Gastrocnemius medialis (tissue), 4 donors: ENCODE results near the gene MARK3. TPM values are rescaled to one million over a fixed set of nuclear protein-coding genes. Genes with fewer than 3 reads are reported as not detected.
A peak's percentile ranks its signal among the peaks of the same experiment; 100 is the strongest.

Experiments
- ATAC-seq, 2 donors: fragments of 150-250 bp; one replicate each; pipeline ENCODE4 v1.9.1; 2016
- DNase-seq, 2 donors: peaks; one replicate each; pipeline ENCODE4 v3.0.0-alpha.2; 2019
- H3K27ac ChIP-seq, 4 donors: fragments of 200-600 bp; sonication (generic); 1 replicate in 1 of 4; 2 replicates in 3 of 4; pipeline ENCODE4 v1.5.1; 2016 to 2018; ENCODE audit warnings: mild to moderate bottlenecking in 2 of 4, moderate library complexity in 1 of 4
- H3K27me3 ChIP-seq, 3 donors: fragments of 200-600 bp; sonication (generic) in 2 of 3; 1 replicate in 1 of 3; 2 replicates in 2 of 3; pipeline versions ENCODE4 v1.5.1 to v1.6.0; 2016 to 2019; ENCODE audit warnings: mild to moderate bottlenecking in 1 of 3, moderate library complexity in 1 of 3
- H3K36me3 ChIP-seq, 2 donors: fragments of 200-600 bp; sonication (generic) in 1 of 2; one replicate each; pipeline ENCODE4 v1.5.1; 2017 to 2018
- H3K4me1 ChIP-seq, 2 donors: fragments of 200-600 bp; sonication (generic) in 1 of 2; one replicate each; pipeline ENCODE4 v1.5.1; 2016 to 2017; ENCODE audit warnings: mild to moderate bottlenecking in 2 of 2
- H3K4me3 ChIP-seq, 4 donors: fragments of 200-600 bp; sonication (generic) in 3 of 4; 1 replicate in 1 of 4; 2 replicates in 3 of 4; pipeline ENCODE4 v1.5.1; 2016 to 2019; ENCODE audit warnings: mild to moderate bottlenecking in 2 of 4
- H3K9me3 ChIP-seq, 3 donors: fragments of 200-600 bp; sonication (generic) in 2 of 3; 1 replicate in 1 of 3; 2 replicates in 2 of 3; pipeline ENCODE4 v1.5.1; 2016 to 2019
- CTCF ChIP-seq, 5 experiments: fragments of 450-650 bp in 3 of 5; fragments of 200-600 bp in 2 of 5; sonication (generic) in 2 of 5; IDR thresholded peaks in 4 of 5; conservative IDR thresholded peaks in 1 of 5; 1 replicate in 4 of 5; 2 replicates in 1 of 5; pipeline ENCODE4 v1.5.1; 2016 to 2019; ENCODE audit warnings: antibody characterized with exemption in 5 of 5, mild to moderate bottlenecking in 3 of 5, moderate library complexity in 3 of 5
- POLR2A ChIP-seq, 2 donors: fragments of 450-650 bp; IDR thresholded peaks; one replicate each; pipeline ENCODE4 v1.6.1; 2017; ENCODE audit warnings: antibody characterized with exemption in 2 of 2, mild to moderate bottlenecking in 2 of 2, moderate library complexity in 2 of 2
- in situ Hi-C, 4 donors: fragments of 200-750 bp; cut with MboI; loops; one replicate each; pipeline versions ENCODE4 v1.15.0 to v1.8.0; 2017; ENCODE audit warnings: low sequenced_read_pairs in 4 of 4
- intact Hi-C: fragments of 100-400 bp; cut with DNase I; formaldehyde crosslinking; loops from one replicate; pipeline ENCODE4 v1.15.1; 2023; ENCODE audit warnings: low total_unique reads
- total RNA-seq, 4 donors: library from RNA; depleted of rRNA; stranded (reverse); fragments of >200 nt; gene quantifications; one replicate each; pipeline versions ENCODE4 v1.1.0 to v1.2.3, GENCODE V29; 2016

Gene MARK3
- total RNA-seq, 4 donors from 2014 or later = 60.2 to 73.1 (median 71.6) TPM

- peak overlapping the region in 1 of 4 donors; percentile 23 for H3K27ac ChIP-seq
- peaks cover 15 to 46% of the 10 kb centered on the region in 2 donors for H3K4me1 ChIP-seq
- no peak for ATAC-seq
- no peaks in the 10 kb centered on the region for H3K9me3 ChIP-seq
- TF ChIP-seq CTCF (IDR thresholded peaks at IDR 0.05 in 4 of 5, conservative IDR thresholded peaks at IDR 0.05 in 1 of 5) = no peak
- TF ChIP-seq POLR2A (IDR thresholded peaks at IDR 0.05) = no peak
- H3K4me3 ChIP-seq = no peak overlapping the region
- H3K27me3 ChIP-seq = no peaks in the 10 kb centered on the region
- in situ Hi-C loops = no loop called here
- DNase-seq = no peak
- no peaks in the 10 kb centered on the region for H3K36me3 ChIP-seq
- intact Hi-C loops = loop anchor here (5.0 kb wide), 1 partner anchor 42 kb away; no protein-coding TSS in a partner anchor
Observed at GRCh38 chr14:103544388-103545218, 159.4 kb downstream of the MARK3 start.

GRCh38 chr14:103545219-103545914 is 160.2 kb downstream of the MARK3 start:
- H3K9me3 ChIP-seq = no peaks in the 10 kb centered on the region
- intact Hi-C loops = loop anchor here (5.0 kb wide), 1 partner anchor 43 kb away; no protein-coding TSS in a partner anchor
- peaks cover 13 to 49% of the 10 kb centered on the region in 2 donors for H3K4me1 ChIP-seq
- TF ChIP-seq CTCF (IDR thresholded peaks at IDR 0.05 in 4 of 5, conservative IDR thresholded peaks at IDR 0.05 in 1 of 5) = no peak
- TF ChIP-seq POLR2A (IDR thresholded peaks at IDR 0.05) = no peak
- ATAC-seq (no peak), DNase-seq (no peak)
- no peaks in the 10 kb centered on the region for H3K27me3 ChIP-seq
- in situ Hi-C loops = no loop called here
- no peak overlapping the region for H3K27ac ChIP-seq
- no peaks in the 10 kb centered on the region for H3K36me3 ChIP-seq
- no peak overlapping the region for H3K4me3 ChIP-seq

GRCh38 chr14:103545915-103546651 is 160.9 kb downstream of the MARK3 start:
- no peak for DNase-seq

More at GRCh38 chr14:103545915-103546651, 160.9 kb downstream of the MARK3 start:
- H3K9me3 ChIP-seq = no peaks in the 10 kb centered on the region
- no peak overlapping the region for H3K4me3 ChIP-seq
- no peaks in the 10 kb centered on the region for H3K36me3 ChIP-seq
- H3K4me1 ChIP-seq = peaks cover 7 to 50% of the 10 kb centered on the region in 2 donors
- in situ Hi-C loops (no loop called here), intact Hi-C loops (loop anchor here (1.0 to 5.0 kb wide), 2 partner anchors 28 to 44 kb away; no protein-coding TSS in a partner anchor)
- no peak for TF ChIP-seq CTCF (IDR thresholded peaks at IDR 0.05 in 4 of 5, conservative IDR thresholded peaks at IDR 0.05 in 1 of 5)
- TF ChIP-seq POLR2A (IDR thresholded peaks at IDR 0.05) = no peak
- ATAC-seq = no peak
- no peaks in the 10 kb centered on the region for H3K27me3 ChIP-seq
- H3K27ac ChIP-seq = no peak overlapping the region
